Aorta (tissue), 5 donors: Measurements from ENCODE around the gene GLI2. TPM values are rescaled to one million over a fixed set of nuclear protein-coding genes. Genes with fewer than 3 reads are reported as not detected.

ENCODE experiments used
- ATAC-seq: fragments of 200-7000 bp; cut with Tn5 transposase; one replicate; pipeline ENCODE4 v1.9.1; 2022; ENCODE audit warnings: moderate library complexity; ENCODE audit not compliant: low FRiP score
- DNase-seq, 2 donors: peaks; one replicate each; pipeline ENCODE4 v3.0.0-alpha.2; 2020
- H3K27ac ChIP-seq, 2 donors: one replicate each; pipeline ENCODE4 v1.5.1; 2013; ENCODE audit warnings: low read length in 2 of 2, mild to moderate bottlenecking in 2 of 2, moderate library complexity in 2 of 2, control low read depth in 1 of 2, inconsistent platforms in 1 of 2, low read depth in 1 of 2
- H3K27me3 ChIP-seq, 2 donors: one replicate each; pipeline ENCODE4 v1.6.1; 2013; ENCODE audit warnings: control low read depth in 1 of 2, low read length in 1 of 2, mild to moderate bottlenecking in 1 of 2, moderate library complexity in 1 of 2; ENCODE audit not compliant: insufficient read depth in 2 of 2, control insufficient read depth in 1 of 2
- H3K36me3 ChIP-seq, 2 donors: one replicate each; pipeline ENCODE4 v1.6.1; 2013; ENCODE audit warnings: control low read depth in 1 of 2, low read length in 1 of 2, mild to moderate bottlenecking in 1 of 2; ENCODE audit not compliant: insufficient read depth in 2 of 2, control insufficient read depth in 1 of 2
- H3K4me1 ChIP-seq, 2 donors: one replicate each; pipeline ENCODE4 v1.6.1; 2013; ENCODE audit warnings: low read length in 2 of 2, control low read depth in 1 of 2, mild to moderate bottlenecking in 1 of 2, moderate library complexity in 1 of 2; ENCODE audit not compliant: insufficient read depth in 2 of 2, control insufficient read depth in 1 of 2
- H3K4me3 ChIP-seq, 2 donors: one replicate each; pipeline ENCODE4 v1.5.1; 2013; ENCODE audit warnings: low read length in 2 of 2, control low read depth in 1 of 2, mild to moderate bottlenecking in 1 of 2
- H3K9me3 ChIP-seq: one replicate; pipeline ENCODE4 v1.6.1; 2013; ENCODE audit warnings: mild to moderate bottlenecking, low read length; ENCODE audit not compliant: control insufficient read depth
- WGBS, 2 donors: extraction: QIAGEN DNeasy Blood & Tissue Kit; methylation state at CpG; one replicate each; pipeline ENCODE4 v1.1.7; 2013; 5-methylcytosine and 5-hydroxymethylcytosine counted together
- intact Hi-C, 2 donors: fragments of 100-400 bp; cut with DNase I; formaldehyde crosslinking; loops; one replicate each; pipeline versions ENCODE4 v1.14.2 to v1.15.0; 2022
- polyA plus RNA-seq, 2 donors: library from polyadenylated mRNA; stranded (reverse); fragments of 200-250 nt; gene quantifications; one replicate each; pipeline ENCODE4 v1.2.3, GENCODE V29; 2013
- total RNA-seq, 2 donors: library from RNA; stranded (reverse); fragmentation: NEBNext Ultra II Directional; extraction: Animal tissue kit (Norgen Biotek cat#: 25700); gene quantifications; one replicate each; pipeline ENCODE4 v1.2.1, GENCODE V29; 2021
- donor health status: healthy with polysubstance abuse.
- donor health status: Bipolar disorder and iron deficiency.
- donor health status: DM: no; HTN: no; CAD: no.
- donor health status: DM: no; HTN: no; CAD: no.
- donor health status: DM: yes; HTN: yes; CAD: no.

The GLI2 gene
- total and polyA plus RNA-seq, 4 donors, result 0.88 to 18.5 (median 5.4) TPM

DNA sequence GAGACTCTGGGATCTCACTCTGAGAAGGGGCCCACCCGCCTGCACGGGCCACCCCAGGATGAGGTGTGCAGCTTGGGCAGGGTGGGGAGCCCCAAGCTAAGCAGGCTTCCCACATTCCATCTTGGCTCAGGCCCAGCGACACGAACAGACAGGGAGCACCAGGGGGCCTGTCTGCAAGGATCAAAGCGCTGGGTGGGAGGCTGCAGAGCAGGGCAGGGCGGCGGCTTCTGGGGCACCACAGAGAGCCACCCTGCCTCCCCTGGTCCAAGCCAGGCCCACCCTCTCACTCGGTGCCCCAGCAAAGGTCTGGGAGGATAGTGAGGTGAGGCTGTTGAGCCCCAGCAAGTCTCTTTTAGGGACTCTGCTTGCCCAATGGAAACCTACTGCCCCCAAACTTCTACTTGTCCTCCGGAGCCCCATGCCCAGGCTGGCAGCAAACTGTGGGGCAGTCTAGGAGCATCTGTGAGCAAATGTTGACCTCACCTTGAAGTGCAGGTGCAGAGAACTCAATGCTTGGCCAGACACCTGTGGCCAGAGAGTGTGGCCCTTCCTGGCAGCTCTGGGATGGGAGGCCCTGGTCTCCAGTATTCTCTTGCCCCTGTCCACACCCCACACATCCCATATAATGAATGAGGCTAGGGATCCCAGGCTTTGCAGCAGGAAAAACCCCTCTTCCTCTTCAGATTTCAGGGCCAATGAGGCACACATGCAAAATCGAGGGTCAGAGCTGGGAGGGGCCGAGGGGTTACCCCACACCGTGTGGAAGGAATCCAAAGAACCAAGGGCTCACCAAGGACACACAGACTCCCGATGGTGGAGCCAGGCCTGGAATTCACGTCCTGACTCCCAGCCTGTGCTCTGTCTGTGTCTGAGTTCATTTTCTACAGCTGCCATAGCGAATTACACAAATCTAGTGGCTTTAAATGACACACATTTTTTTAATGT, 18.8 kb upstream of the GLI2 start:
- ATAC-seq, result no peak
- Histone ChIP-seq H3K4me1 (no peaks in the 10 kb centered on the region), H3K4me3 (no peak overlapping the region), H3K27ac (no peak overlapping the region), H3K36me3 (no peaks in the 10 kb centered on the region), H3K9me3 (no peaks in the 10 kb centered on the region), H3K27me3 (no peaks in the 10 kb centered on the region)
- DNase-seq, result no peak
- intact Hi-C loops, result no loop called here
- WGBS, 2 donors, result 84 to 93% methylated on average over 15 of the region's 15 CpGs

DNA sequence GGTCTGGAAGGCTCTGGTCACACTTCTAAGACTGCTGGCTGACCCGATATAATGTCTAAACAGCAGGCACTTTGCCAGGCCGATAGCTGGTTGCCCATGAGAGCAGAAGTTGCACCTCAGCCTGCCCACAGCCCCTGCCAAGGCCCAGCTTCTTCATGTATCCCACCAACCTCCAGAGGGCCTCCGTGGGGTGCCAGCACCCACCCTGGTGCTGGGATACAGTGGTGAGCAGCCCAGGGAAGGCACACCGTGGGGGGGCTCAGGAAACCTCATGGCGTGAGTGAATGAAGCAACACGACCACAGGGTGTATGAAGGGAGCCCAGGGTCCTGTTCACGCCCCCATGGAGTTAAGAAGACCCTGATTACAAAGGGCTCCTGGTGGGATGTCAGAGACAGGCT, 16.2 kb upstream of the GLI2 start:
- no peak overlapping the region for H3K4me3 ChIP-seq
- no peaks in the 10 kb centered on the region for H3K4me1 ChIP-seq
- intact Hi-C loops, result no loop called here
- no peak for ATAC-seq
- H3K36me3 ChIP-seq, result no peaks in the 10 kb centered on the region
- 82 to 86% methylated on average over 7 of the region's 7 CpGs for WGBS, 2 donors
- peaks cover 2% of the 10 kb centered on the region for H3K9me3 ChIP-seq
- H3K27ac ChIP-seq, result no peak overlapping the region
- no peaks in the 10 kb centered on the region for H3K27me3 ChIP-seq
- DNase-seq, result no peak

DNA sequence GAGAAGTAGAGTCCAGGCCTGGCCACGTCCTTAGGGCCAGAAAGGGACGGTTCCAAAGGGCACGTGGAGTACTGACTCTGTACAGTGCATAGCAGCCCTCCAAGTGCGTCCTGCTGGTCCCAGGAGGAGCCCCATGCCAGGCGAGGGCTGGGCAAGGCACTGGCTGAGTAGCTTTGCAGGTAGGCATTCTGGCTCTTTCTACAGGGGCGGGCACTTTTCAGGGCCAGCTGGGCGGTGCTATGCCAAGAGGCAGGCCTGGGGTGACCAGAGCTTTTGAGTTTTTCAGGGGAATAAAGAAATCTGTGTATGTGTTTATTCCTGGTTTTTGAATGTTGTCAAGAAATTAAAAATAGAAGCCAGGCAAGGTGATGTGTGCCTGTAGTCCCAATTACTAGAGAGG, 15.4 kb upstream of the GLI2 start:
- H3K9me3 ChIP-seq, result peaks cover 2% of the 10 kb centered on the region
- ATAC-seq, result no peak

DNA sequence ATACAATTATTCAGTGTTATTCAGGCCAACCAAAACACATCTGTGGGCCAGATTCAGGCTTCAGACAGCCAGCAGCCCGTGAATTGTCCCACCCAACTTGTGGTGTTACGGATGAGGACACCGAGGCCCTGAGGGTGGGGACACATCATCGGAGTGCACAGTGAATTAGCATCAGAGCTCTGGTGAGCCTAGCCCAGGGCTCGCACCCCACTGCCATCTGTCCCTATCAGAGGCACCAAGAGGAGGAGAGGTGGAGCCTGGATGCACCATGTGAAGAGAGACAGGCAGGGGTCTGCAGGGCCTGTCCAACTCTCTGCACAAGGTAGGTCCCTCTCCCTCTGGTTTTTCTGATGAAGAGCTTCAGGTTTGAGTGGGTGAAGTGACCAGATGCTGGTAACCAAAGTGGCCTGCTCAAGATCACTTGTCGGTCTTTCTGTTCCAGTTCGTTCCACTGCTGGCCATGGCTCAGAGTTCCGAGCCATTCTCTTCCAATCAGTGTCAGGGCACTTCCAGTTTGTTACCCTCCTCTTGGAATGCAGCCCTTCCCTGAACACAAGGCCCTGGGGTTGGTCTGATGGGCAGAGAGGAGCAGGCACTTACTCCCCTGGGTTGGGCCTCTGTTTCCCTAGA, 14.8 kb upstream of the GLI2 start:
- Histone ChIP-seq H3K36me3 (no peaks in the 10 kb centered on the region), H3K4me3 (no peak overlapping the region), H3K27ac (no peak overlapping the region), H3K9me3 (peaks cover 2% of the 10 kb centered on the region), H3K27me3 (no peaks in the 10 kb centered on the region), H3K4me1 (no peaks in the 10 kb centered on the region)
- ATAC-seq (peak; percentile 36), DNase-seq (no peak)
- WGBS, 2 donors, result 75 to 76% methylated on average over 8 of the region's 8 CpGs
- intact Hi-C loops, result no loop called here

More for the DNA sequence above, 15.4 kb upstream of the GLI2 start:
- Histone ChIP-seq H3K36me3 (no peaks in the 10 kb centered on the region), H3K4me3 (no peak overlapping the region), H3K27me3 (no peaks in the 10 kb centered on the region), H3K27ac (no peak overlapping the region), H3K4me1 (no peaks in the 10 kb centered on the region)
- intact Hi-C loops, result no loop called here
- no peak for DNase-seq
- 35 to 55% methylated on average over 7 of the region's 7 CpGs for WGBS, 2 donors

DNA sequence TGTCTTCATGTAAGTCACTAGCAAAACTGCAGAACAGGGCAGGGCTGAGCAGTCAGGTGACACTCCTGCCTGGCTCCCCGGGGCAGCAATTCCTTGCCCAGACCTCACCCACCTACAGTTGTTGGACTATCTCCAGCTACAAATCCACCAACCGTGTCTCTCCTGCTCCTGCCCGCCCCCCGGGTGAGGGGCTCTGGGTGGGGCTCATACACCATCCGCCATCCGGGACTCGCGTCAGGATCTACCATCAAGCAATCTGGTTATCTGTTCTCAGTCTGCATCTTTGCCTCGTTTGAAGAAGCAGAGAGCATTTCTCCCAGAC, 13.5 kb upstream of the GLI2 start:
- H3K4me1 ChIP-seq, result no peaks in the 10 kb centered on the region
- no peak overlapping the region for H3K27ac ChIP-seq
- no peaks in the 10 kb centered on the region for H3K36me3 ChIP-seq
- WGBS, 2 donors, result 67 to 73% methylated on average over 9 of the region's 9 CpGs
- ATAC-seq (no peak), DNase-seq (no peak)
- H3K4me3 ChIP-seq, result no peak overlapping the region
- peaks cover 2% of the 10 kb centered on the region for H3K9me3 ChIP-seq
- no peaks in the 10 kb centered on the region for H3K27me3 ChIP-seq
- intact Hi-C loops, result no loop called here

DNA sequence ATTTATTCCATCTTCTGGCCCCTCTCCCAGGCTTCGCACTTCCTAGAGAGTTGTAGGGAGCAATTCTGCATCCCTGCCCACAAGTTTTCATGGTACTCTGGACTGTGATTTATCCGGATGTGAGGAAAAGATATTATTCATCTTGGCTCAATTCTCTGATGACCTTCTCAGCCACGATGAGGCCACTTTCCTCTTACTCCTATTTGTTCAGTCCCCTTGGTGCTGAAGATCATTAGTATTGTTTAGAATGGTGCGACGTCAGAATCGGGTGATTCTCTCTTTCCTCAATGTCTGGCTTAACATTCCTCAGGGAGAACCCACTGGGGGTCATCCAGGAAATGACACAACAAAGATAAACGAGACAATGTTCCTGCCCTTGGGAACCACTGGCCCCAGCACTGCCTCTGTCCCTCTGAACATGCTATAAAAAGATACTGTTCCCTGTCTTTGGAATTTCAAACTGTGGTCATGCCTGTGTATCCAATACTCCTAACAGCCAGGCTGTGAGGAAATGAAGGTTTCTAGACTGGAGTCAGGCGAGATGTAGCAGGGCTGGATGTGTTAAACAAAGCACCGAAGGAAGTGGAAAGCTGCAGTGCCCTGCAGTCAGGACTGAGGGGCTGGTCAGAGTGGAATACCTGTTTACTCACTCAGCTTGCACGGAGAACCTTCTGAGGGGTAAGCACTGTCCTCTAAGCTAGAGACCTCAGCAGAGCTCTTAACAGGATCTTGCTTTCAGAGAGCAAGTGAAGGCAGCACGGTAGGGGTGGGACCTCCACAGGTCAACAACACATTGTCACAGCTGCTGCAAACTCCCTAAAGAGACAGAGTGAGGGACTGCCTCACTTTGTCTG, 12.9 kb upstream of the GLI2 start:
- no peaks in the 10 kb centered on the region for H3K27me3 ChIP-seq
- intact Hi-C loops, result no loop called here
- H3K36me3 ChIP-seq, result no peaks in the 10 kb centered on the region
- ATAC-seq, result peak; percentile 68
- H3K9me3 ChIP-seq, result peaks cover 2% of the 10 kb centered on the region
- no peak for DNase-seq
- no peak overlapping the region for H3K27ac ChIP-seq
- no peak overlapping the region for H3K4me3 ChIP-seq
- 40 to 43% methylated on average over 11 of the region's 11 CpGs for WGBS, 2 donors
- no peaks in the 10 kb centered on the region for H3K4me1 ChIP-seq

DNA sequence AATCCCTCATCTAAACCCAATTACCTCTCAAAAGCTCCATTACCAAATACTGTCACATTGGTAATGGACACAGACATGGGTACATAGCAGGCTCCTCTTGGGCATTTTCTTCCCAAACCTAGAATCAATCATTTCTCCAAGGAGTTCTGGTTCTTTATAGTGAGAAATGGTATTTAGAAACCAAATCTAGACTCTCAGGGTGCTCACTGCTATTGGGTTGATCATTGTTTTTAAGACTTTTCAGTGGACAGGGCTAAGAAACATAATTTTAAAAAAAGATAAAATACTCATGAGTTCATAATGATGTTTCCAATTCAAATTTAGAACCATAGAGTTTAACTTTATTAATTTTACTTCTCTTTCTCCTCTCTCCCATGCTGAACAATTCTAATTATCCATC, 9.4 kb upstream of the GLI2 start:
- Histone ChIP-seq H3K27ac (no peak overlapping the region), H3K36me3 (no peaks in the 10 kb centered on the region), H3K4me1 (no peaks in the 10 kb centered on the region), H3K4me3 (no peak overlapping the region), H3K27me3 (no peaks in the 10 kb centered on the region), H3K9me3 (peaks cover 2% of the 10 kb centered on the region)
- DNase-seq (no peak), ATAC-seq (no peak)
- intact Hi-C loops, result no loop called here

DNA sequence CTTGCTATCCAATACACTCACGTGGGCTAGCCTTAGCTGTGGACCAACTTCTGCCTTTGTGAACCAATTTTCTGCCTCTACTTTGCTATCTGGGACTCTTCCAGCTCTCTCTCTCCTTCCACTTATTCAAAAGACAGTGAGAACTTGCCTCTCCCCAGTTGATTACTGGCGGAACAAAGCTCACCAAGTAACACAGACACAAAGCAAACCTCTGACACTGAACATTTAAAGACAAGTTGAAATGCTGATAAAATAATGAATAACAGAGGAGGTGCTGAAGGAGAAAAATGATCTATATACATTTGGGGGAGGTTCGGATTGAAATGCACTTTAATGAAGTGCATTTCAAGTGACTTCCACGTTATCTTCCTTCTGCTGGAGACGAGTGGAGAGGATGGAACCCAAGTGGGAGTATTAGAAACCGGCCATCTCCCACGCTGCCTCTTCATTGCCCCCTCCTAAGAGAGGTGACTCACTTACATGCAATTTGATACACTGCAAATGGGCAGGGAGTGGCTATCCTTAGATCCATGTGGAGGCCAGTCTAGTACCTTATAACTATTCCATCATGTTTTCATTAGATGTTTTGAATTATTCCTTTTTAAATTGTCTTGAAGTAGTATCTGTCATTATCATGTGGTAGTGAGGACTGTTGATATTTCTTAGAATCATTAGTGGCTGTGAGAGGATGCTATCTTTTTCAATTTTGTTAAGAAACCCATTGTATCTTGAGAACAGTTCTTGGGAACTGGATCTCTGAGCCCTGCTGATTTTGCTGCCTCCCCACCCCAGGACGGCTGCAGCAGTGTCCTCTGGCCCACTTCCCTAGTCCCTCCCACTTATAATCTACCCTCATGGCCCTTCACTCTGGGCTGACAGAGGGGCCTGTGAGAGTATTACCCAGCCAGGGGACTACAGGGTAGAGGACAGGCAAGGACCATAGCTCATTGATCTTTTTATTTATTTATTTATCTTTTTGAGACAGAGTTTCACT, 6.0 kb upstream of the GLI2 start:
- Histone ChIP-seq H3K9me3 (no peaks in the 10 kb centered on the region), H3K4me1 (no peaks in the 10 kb centered on the region), H3K27me3 (no peaks in the 10 kb centered on the region), H3K36me3 (no peaks in the 10 kb centered on the region), H3K4me3 (no peak overlapping the region), H3K27ac (no peak overlapping the region)
- ATAC-seq, result no peak
- 60 to 71% methylated on average over 8 of the region's 8 CpGs for WGBS, 2 donors
- DNase-seq, result no peak
- intact Hi-C loops, result loop anchor here in 1 of 2 donors (10.0 kb wide), 1 partner anchor 185 kb away; no protein-coding TSS in a partner anchor
